K562 (cell line): ENCODE results near the gene TNFAIP8L2. TPM values are rescaled to one million over a fixed set of nuclear protein-coding genes. Genes with fewer than 3 reads are reported as not detected.
A peak's percentile ranks its signal among the peaks of the same experiment; 100 is the strongest.

Experiments
- ATAC-seq: fragments of 200-7000 bp; cut with Tn5 transposase; 3 replicates; pipeline ENCODE4 v1.9.1; 2020; ENCODE audit warnings: moderate library complexity
- BruUV-seq: library from RNA; stranded (reverse); fragments of 400-500 nt; replicated peaks from 2 replicates; lab custom pipeline; 2021; lab: Mats Ljungman, UMichigan
- CTCF ChIA-PET: fragments of 300-600 bp; formaldehyde crosslinking; extraction: SDS; loops from one replicate; lab custom pipeline; 2021; ENCODE audit warnings: low intra/inter-chr PET ratio; lab: Yijun Ruan, JAX
- POLR2A ChIA-PET: fragments of 300-600, 350-650 bp; sonication (Branson Sonifier 250); formaldehyde crosslinking; extraction: SDS; loops from one replicate; lab custom pipeline; 2021; ENCODE audit warnings: antibody characterized with exemption, inconsistent platforms; lab: Yijun Ruan, JAX
- DNase-seq, 4 experiments: peaks; one replicate each; pipeline versions ENCODE4 v3.0.0 to v3.0.0-alpha.2; 2011 to 2018; ENCODE audit warnings: low spot score in 3 of 4, mixed read lengths in 3 of 4; ENCODE audit errors: extremely low read depth in 1 of 4
- FAIRE-seq: peaks from 2 replicates; lab custom pipeline; 2011; peaks lifted over from hg19 to GRCh38; lab: Jason Lieb, UNC
- H2AFZ ChIP-seq: 2 replicates; pipeline ENCODE4 v1.6.0; 2011; ENCODE audit warnings: low read depth, low read length, control low read depth, inconsistent platforms
- H3K27ac ChIP-seq: fragments of 200-600 bp; 3 replicates; pipeline ENCODE4 v1.8.0; 2011; ENCODE audit warnings: low read depth, mild to moderate bottlenecking, control low read depth, inconsistent platforms, low read length, moderate library complexity, mixed read lengths; ENCODE audit errors: extremely low read depth
- H3K27me3 ChIP-seq, 2 experiments: fragments of 300-600 bp in 1 of 2; 2 replicates in 1 of 2; 3 replicates in 1 of 2; pipeline versions ENCODE4 v1.6.0 to v1.8.0; 2011; ENCODE audit warnings: inconsistent platforms in 2 of 2, low read length in 2 of 2, mild to moderate bottlenecking in 1 of 2, mixed read lengths in 1 of 2, moderate library complexity in 1 of 2; ENCODE audit not compliant: control insufficient read depth in 2 of 2, insufficient read depth in 2 of 2
- H3K36me3 ChIP-seq: fragments of 300-600 bp; 3 replicates; pipeline ENCODE4 v1.8.0; 2011; ENCODE audit warnings: mild to moderate bottlenecking, low read length, inconsistent platforms; ENCODE audit not compliant: control insufficient read depth, insufficient read depth
- H3K4me1 ChIP-seq, 2 experiments: fragments of 200-600 bp in 1 of 2; replicated peaks in 1 of 2; 2 replicates in 1 of 2; 3 replicates in 1 of 2; pipeline versions ENCODE4 v1.5.1 to v1.8.0; 2011; ENCODE audit warnings: inconsistent platforms in 2 of 2, low read length in 2 of 2, mild to moderate bottlenecking in 1 of 2, mixed read lengths in 1 of 2, moderate library complexity in 1 of 2; ENCODE audit not compliant: control insufficient read depth in 2 of 2, insufficient read depth in 2 of 2
- H3K4me2 ChIP-seq: 2 replicates; pipeline ENCODE4 v1.6.1; 2011; ENCODE audit warnings: low read length, control low read depth, inconsistent platforms, mixed read lengths; ENCODE audit not compliant: insufficient read depth
- H3K4me3 ChIP-seq: fragments of 200-600 bp; sonication (generic), shearing (Covaris generic); 2 replicates; pipeline ENCODE4 v1.5.1; 2016; ENCODE audit warnings: control low read depth, inconsistent platforms
- H3K79me2 ChIP-seq: fragments of 200-600 bp; 3 replicates; pipeline ENCODE4 v1.8.0; 2011; ENCODE audit warnings: low read length, inconsistent platforms; ENCODE audit not compliant: control insufficient read depth, insufficient read depth
- H3K9ac ChIP-seq, 2 experiments: 2 replicates each; pipeline versions ENCODE4 v1.6.0 to v1.6.1; 2011; ENCODE audit warnings: low read depth in 2 of 2, low read length in 2 of 2, control low read depth in 1 of 2, inconsistent platforms in 1 of 2, mild to moderate bottlenecking in 1 of 2, mixed read lengths in 1 of 2; ENCODE audit not compliant: insufficient read depth in 1 of 2
- H3K9me1 ChIP-seq: one replicate; pipeline ENCODE4 v1.6.0; 2011; ENCODE audit warnings: inconsistent platforms, mild to moderate bottlenecking, low read length, moderate library complexity; ENCODE audit not compliant: control insufficient read depth, insufficient read depth
- H3K9me3 ChIP-seq: replicated peaks from 2 replicates; pipeline ENCODE4 v1.5.1; 2011; ENCODE audit warnings: low read depth, low read length, inconsistent platforms; ENCODE audit not compliant: control insufficient read depth, insufficient read depth
- H4K20me1 ChIP-seq: replicated peaks from 2 replicates; pipeline ENCODE4 v1.6.1; 2011; ENCODE audit warnings: low read length, inconsistent platforms, mixed read lengths; ENCODE audit not compliant: control insufficient read depth, insufficient read depth
- ATF3 ChIP-seq, 2 experiments: fragments of 450-650 bp in 1 of 2; sonication (generic) in 1 of 2; formaldehyde crosslinking in 1 of 2; IDR thresholded peaks in 1 of 2; conservative IDR thresholded peaks in 1 of 2; 2 replicates each; pipeline versions ENCODE4 v1.6.1 to v1.8.1; 2016 to 2023; ENCODE audit warnings: mild to moderate bottlenecking in 2 of 2, moderate library complexity in 2 of 2, inconsistent platforms in 1 of 2, missing genetic modification reagents in 1 of 2
- FOSL1 ChIP-seq: fragments of 200-800 bp; sonication (Bioruptor generic); conservative IDR thresholded peaks from 2 replicates; pipeline ENCODE4 v1.6.1; 2016; ENCODE audit warnings: missing genetic modification characterization, missing compliant biosample characterization
- HDAC1 ChIP-seq, 2 experiments: fragments of 450-650 bp; IDR thresholded peaks; 2 replicates each; pipeline ENCODE4 v1.6.1; 2016 to 2017; ENCODE audit warnings: inconsistent platforms in 1 of 2, mild to moderate bottlenecking in 1 of 2, moderate library complexity in 1 of 2
- JUND ChIP-seq, 2 experiments: IDR thresholded peaks; 2 replicates in 1 of 2; 3 replicates in 1 of 2; pipeline ENCODE4 v1.6.1; 2011; ENCODE audit warnings: borderline replicate concordance in 2 of 2, low read depth in 2 of 2, low read length in 2 of 2, improper control_type of control experiment in 1 of 2, missing biosample characterization in 1 of 2, missing genetic modification characterization in 1 of 2, missing genetic modification reagents in 1 of 2
- NRF1 ChIP-seq, 2 experiments: fragments of 450-650 bp; IDR thresholded peaks in 1 of 2; conservative IDR thresholded peaks in 1 of 2; 2 replicates each; pipeline ENCODE4 v1.6.1; 2014; ENCODE audit warnings: mild to moderate bottlenecking in 2 of 2
- TAL1 ChIP-seq: fragments of 450-650 bp; IDR thresholded peaks from 2 replicates; pipeline ENCODE4 v1.6.1; 2016; ENCODE audit warnings: mild to moderate bottlenecking
- WGBS: fragments of 100-300 bp; shearing (Covaris generic); methylation state at CpG from one replicate; pipeline ENCODE4 v1.1.6; 2016; ENCODE audit warnings: low coverage, mixed read lengths; ENCODE audit not compliant: insufficient coverage; ENCODE audit errors: missing lambda C conversion rate; 5-methylcytosine and 5-hydroxymethylcytosine counted together
- in situ Hi-C: fragments of 300-500 bp; cut with MboI; formaldehyde crosslinking; loops from 4 replicates; pipeline ENCODE4 v1.15.0; 2018; ENCODE audit warnings: inconsistent platforms, mixed read lengths
- intact Hi-C: fragments of 100-400 bp; cut with micrococcal nuclease; formaldehyde crosslinking; loops from 2 replicates; pipeline ENCODE4 v1.14.2; 2022
- polyA plus RNA-seq, 8 experiments: library from polyadenylated mRNA; depleted of rRNA in 4 of 8; stranded (reverse) in 5 of 8; unstranded in 3 of 8; fragments of >200 nt; fragmentation: Nextera tagmentation in 2 of 8; fragmentation: Illumina TruSeq in 1 of 8; extraction: Ambion mirVana in 2 of 8; extraction: Trizol in 1 of 8; gene quantifications; 2 replicates each; pipeline versions ENCODE4 v1.2.1 to v1.2.3, GENCODE V29; 2011 to 2014; ENCODE audit warnings: inconsistent platforms in 1 of 8, missing spikeins in 1 of 8
- total RNA-seq, 7 experiments: library from RNA; depleted of rRNA in 6 of 7; stranded (reverse); fragments of >200 nt in 6 of 7; fragmentation: Illumina TruSeq in 2 of 7; extraction: Trizol in 2 of 7; gene quantifications; 2 replicates each; pipeline versions ENCODE4 v1.2.1 to v1.2.3, GENCODE V29; 2011 to 2021; ENCODE audit warnings: low replicate concordance in 1 of 7

The TNFAIP8L2 gene
- total and polyA plus RNA-seq, 9 of the 15 experiments (the other 6 are each of a cell fraction or from before 2014, with no cell fraction given), result 0.05 to 1.7 (median 0.52) TPM

DNA sequence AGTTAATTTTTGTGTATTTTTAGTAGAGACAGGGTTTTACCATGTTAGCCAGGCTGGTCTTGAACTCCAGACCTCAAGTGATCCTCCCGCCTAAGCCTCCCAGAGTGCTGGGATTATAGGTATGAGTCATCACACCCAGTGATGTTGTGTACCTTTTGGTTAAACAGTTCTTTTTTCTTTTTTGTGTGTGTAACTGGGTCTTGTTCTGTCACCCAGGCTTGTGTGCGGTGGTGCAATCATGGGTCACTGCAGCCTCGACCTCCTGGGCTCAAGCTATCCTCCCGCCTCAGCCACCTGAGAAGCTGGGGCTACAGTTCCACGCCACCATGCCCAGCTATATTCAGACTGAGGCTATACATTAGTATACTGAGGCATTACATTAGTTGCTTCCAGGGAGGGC is 48.1 kb upstream of the TNFAIP8L2 start:
- no peaks in the 10 kb centered on the region for H3K79me2 ChIP-seq
- H3K4me1 ChIP-seq, result no peaks in the 10 kb centered on the region
- no peaks in the 10 kb centered on the region for H3K9me3 ChIP-seq
- no peak overlapping the region for H3K4me2 ChIP-seq
- H3K27ac ChIP-seq, result no peak overlapping the region
- FAIRE-seq (no peak), ATAC-seq (peak; percentile 35; the same call in 1 of the 3 replicates)
- H4K20me1 ChIP-seq, result no peaks in the 10 kb centered on the region
- intact Hi-C loops, result no loop called here
- no peak overlapping the region for H3K9ac ChIP-seq
- no peaks in the 10 kb centered on the region for H3K9me1 ChIP-seq
- CTCF ChIA-PET, result no interaction called here
- TF ChIP-seq TAL1 (no peak), NRF1 (conservative IDR thresholded peaks at IDR 0.05 in 1 of 2, IDR thresholded peaks at IDR 0.05 in 1 of 2) (no peak), HDAC1 (IDR thresholded peaks at IDR 0.05) (no peak), JUND (IDR thresholded peaks at IDR 0.05; ENCODE audit: borderline replicate concordance, low read depth, low read length) (peak; percentile 59), JUND (tag; IDR thresholded peaks at IDR 0.05; ENCODE audit: borderline replicate concordance, low read depth, low read length) (peak; percentile 45; the same call in 1 of the 3 replicates), FOSL1 (tag) (peak; percentile 38), ATF3 (IDR thresholded peaks at IDR 0.05) (peak; percentile 84), ATF3 (CRISPR knock-in tag; conservative IDR thresholded peaks at IDR 0.05) (no peak)
- TF ChIP-seq, all 486 proteins: peak for 3
- POLR2A ChIA-PET, result interaction anchor here (2.3 kb wide), 1 partner anchor 12 kb away, joined by 8 read pairs; no protein-coding TSS in a partner anchor
- 61% methylated on average over 5 of the region's 5 CpGs for WGBS
- peak in 1 of 4 experiments; percentile 15 for DNase-seq
- no peaks in the 10 kb centered on the region for H3K36me3 ChIP-seq
- no TSS peak for BruUV-seq
- in situ Hi-C loops, result no loop called here
- H2AFZ ChIP-seq, result no peak overlapping the region
- H3K27me3 ChIP-seq, result no peaks in the 10 kb centered on the region
- H3K4me3 ChIP-seq, result no peak overlapping the region
